Right lobe of liver (tissue), 6 donors: Measurements from ENCODE around the gene CRISPLD2. TPM values are rescaled to one million over a fixed set of nuclear protein-coding genes. Genes with fewer than 3 reads are reported as not detected.

Source experiments
- ATAC-seq, 4 donors: fragments of 200-7000 bp; cut with Tn5 transposase; one replicate each; pipeline ENCODE4 v1.9.1; 2020; ENCODE audit warnings: mild to moderate bottlenecking in 4 of 4, moderate library complexity in 4 of 4
- DNase-seq, 3 donors: peaks; one replicate each; pipeline ENCODE4 v3.0.0-alpha.2; 2020
- H3K27ac ChIP-seq, 3 donors: fragments of 200-600 bp; one replicate each; pipeline ENCODE4 v1.8.0; 2022
- H3K27me3 ChIP-seq, 2 donors: fragments of 200-600 bp; one replicate each; pipeline ENCODE4 v1.8.0; 2022
- H3K36me3 ChIP-seq, 4 donors: fragments of 200-600 bp; sonication (generic) in 1 of 4; one replicate each; pipeline versions ENCODE4 v1.5.1 to v1.8.0; 2017 to 2022; ENCODE audit warnings: control low read depth in 1 of 4
- H3K4me1 ChIP-seq, 4 donors: fragments of 200-600 bp; sonication (generic) in 1 of 4; one replicate each; pipeline versions ENCODE4 v1.5.1 to v1.8.0; 2017 to 2022; ENCODE audit warnings: control low read depth in 1 of 4
- H3K4me3 ChIP-seq, 3 donors: fragments of 200-600 bp; one replicate each; pipeline ENCODE4 v1.8.0; 2022
- H3K9me3 ChIP-seq, 4 donors: fragments of 200-600 bp; sonication (generic) in 1 of 4; one replicate each; pipeline versions ENCODE4 v1.5.1 to v1.8.0; 2017 to 2022; ENCODE audit warnings: control low read depth in 1 of 4
- CTCF ChIP-seq, 4 donors: fragments of 200-600 bp in 3 of 4; fragments of 450-650 bp in 1 of 4; IDR thresholded peaks; one replicate each; pipeline versions ENCODE4 v1.5.1 to v1.8.0; 2016 to 2022; ENCODE audit warnings: antibody characterized with exemption in 4 of 4, mild to moderate bottlenecking in 2 of 4
- POLR2A ChIP-seq: fragments of 450-650 bp; IDR thresholded peaks from one replicate; pipeline ENCODE4 v1.6.1; 2017; ENCODE audit warnings: antibody characterized with exemption, mild to moderate bottlenecking
- WGBS: methylation state at CpG from one replicate; pipeline ENCODE4 v1.1.6; 2018; ENCODE audit warnings: low coverage, low lambda C conversion rate; ENCODE audit not compliant: insufficient coverage; ENCODE audit errors: missing lambda C conversion rate; 5-methylcytosine and 5-hydroxymethylcytosine counted together
- intact Hi-C, 2 donors: fragments of 100-400 bp; cut with DNase I; formaldehyde crosslinking; loops; one replicate each; pipeline versions ENCODE4 v1.11.2 to v1.14.1; 2022
- total RNA-seq, 6 experiments: library from RNA; depleted of rRNA in 2 of 6; stranded (reverse); fragments of >200 nt in 2 of 6; fragmentation: NEBNext Ultra II Directional in 3 of 6; extraction: Animal tissue kit (Norgen Biotek cat#: 25700) in 3 of 6; gene quantifications; one replicate each; pipeline versions ENCODE4 v1.1.0 to v1.2.4, GENCODE V29; 2016 to 2023
- donor health status: DM: no; HTN: yes; CAD: no.
- donor health status: DM: no; HTN: no; CAD: no.
- donor health status: DM: no; HTN: no; CAD: no.
- donor health status: DM: no; HTN: yes; CAD: no.
- donor health status: DM: no; HTN: yes; CAD: no.

CRISPLD2 gene
- total RNA-seq, 6 experiments from 2014 or later = 2.9 to 14.8 (median 8.9) TPM

- no peak for ATAC-seq
- intact Hi-C loops = no loop called here
- Histone ChIP-seq H3K27me3 (no peaks in the 10 kb centered on the region), H3K27ac (no peak overlapping the region), H3K9me3 (no peaks in the 10 kb centered on the region), H3K36me3 (no peaks in the 10 kb centered on the region), H3K4me3 (no peak overlapping the region), H3K4me1 (no peaks in the 10 kb centered on the region)
- TF ChIP-seq CTCF (IDR thresholded peaks at IDR 0.05) (no peak), POLR2A (no peak)
- 20% methylated on average over 2 of the region's 5 CpGs for WGBS
- DNase-seq = no peak
These were observed 24.2 kb downstream of the CRISPLD2 start for GRCh38 chr16:84844049-84844350.

- no peak for TF ChIP-seq POLR2A
- DNase-seq (no peak), ATAC-seq (no peak)
- Histone ChIP-seq H3K4me3 (no peak overlapping the region), H3K9me3 (no peaks in the 10 kb centered on the region), H3K27me3 (no peaks in the 10 kb centered on the region), H3K36me3 (no peaks in the 10 kb centered on the region), H3K27ac (no peak overlapping the region), H3K4me1 (no peaks in the 10 kb centered on the region)
- intact Hi-C loops = no loop called here
- WGBS = 85% methylated on average over 9 of the region's 26 CpGs
These were observed 25.0 kb downstream of the CRISPLD2 start for GRCh38 chr16:84844559-84845495.

GRCh38 chr16:84845496-84846002 lies 25.8 kb downstream of the CRISPLD2 start:
- DNase-seq = no peak
- TF ChIP-seq CTCF (IDR thresholded peaks at IDR 0.05) (no peak), POLR2A (no peak)
- WGBS = 50% methylated on average over 2 of the region's 14 CpGs
- H3K4me3 ChIP-seq = no peak overlapping the region
- no peak for ATAC-seq
- intact Hi-C loops = no loop called here
- H3K9me3 ChIP-seq = no peaks in the 10 kb centered on the region
- no peak overlapping the region for H3K27ac ChIP-seq
- H3K36me3 ChIP-seq = no peaks in the 10 kb centered on the region
- H3K27me3 ChIP-seq = no peaks in the 10 kb centered on the region
- H3K4me1 ChIP-seq = no peaks in the 10 kb centered on the region

- intact Hi-C loops = no loop called here
- no peaks in the 10 kb centered on the region for H3K9me3 ChIP-seq
- H3K36me3 ChIP-seq = no peaks in the 10 kb centered on the region
- no peaks in the 10 kb centered on the region for H3K27me3 ChIP-seq
- no peak for ATAC-seq
- DNase-seq = no peak
- H3K4me3 ChIP-seq = no peak overlapping the region
- WGBS = 77% methylated on average over 23 of the region's 23 CpGs
- TF ChIP-seq POLR2A (no peak), CTCF (IDR thresholded peaks at IDR 0.05) (no peak)
- H3K4me1 ChIP-seq = peaks cover 0 to 13% (median 7%) of the 10 kb centered on the region in 4 donors
- no peak overlapping the region for H3K27ac ChIP-seq
These were observed 28.0 kb downstream of the CRISPLD2 start for GRCh38 chr16:84847564-84848355.
